GM21381 (cell line): ENCODE results near the gene PMIS2.

Experiments
- ATAC-seq: cut with Tn5 transposase; IDR thresholded peaks from one replicate; pipeline ENCODE4 v1.9.1; 2021; ENCODE audit warnings: mild to moderate bottlenecking, moderate library complexity; ENCODE audit not compliant: unreplicated experiment

Gene PMIS2

GRCh38 chr19:35556025-35556590 lies 29.9 kb upstream of the PMIS2 start:
- ATAC-seq = no peak

- no peak for ATAC-seq
These were observed 29.0 kb upstream of the PMIS2 start for GRCh38 chr19:35556846-35557538.

- ATAC-seq = no peak
These were observed 28.2 kb upstream of the PMIS2 start for GRCh38 chr19:35557539-35558399.

GRCh38 chr19:35558400-35559280 lies 27.3 kb upstream of the PMIS2 start:
- no peak for ATAC-seq

- no peak for ATAC-seq
These were observed 26.7 kb upstream of the PMIS2 start for GRCh38 chr19:35559281-35559659.

- no peak for ATAC-seq
These were observed 26.2 kb upstream of the PMIS2 start for GRCh38 chr19:35559781-35560180.

- ATAC-seq = no peak
These were observed 25.7 kb upstream of the PMIS2 start for GRCh38 chr19:35560271-35560670.

- no peak for ATAC-seq
These were observed 25.3 kb upstream of the PMIS2 start for GRCh38 chr19:35560677-35561076.

GRCh38 chr19:35561436-35561835 lies 24.5 kb upstream of the PMIS2 start:
- no peak for ATAC-seq

GRCh38 chr19:35562336-35562735 lies 23.6 kb upstream of the PMIS2 start:
- no peak for ATAC-seq

GRCh38 chr19:35562776-35563175 lies 23.2 kb upstream of the PMIS2 start:
- no peak for ATAC-seq

- no peak for ATAC-seq
These were observed 22.7 kb upstream of the PMIS2 start, which contains the start of gene ATP4A for GRCh38 chr19:35563207-35563829. ATP4A (minus strand) TSS chr19:35563658; CDS start chr19:35563629, 29 bp downstream.

GRCh38 chr19:35565016-35565856 lies 20.7 kb upstream of the PMIS2 start:
- ATAC-seq = no peak

GRCh38 chr19:35566738-35567137 lies 19.2 kb upstream of the PMIS2 start:
- no peak for ATAC-seq

- no peak for ATAC-seq
These were observed 16.6 kb upstream of the PMIS2 start for GRCh38 chr19:35569281-35569781.

- ATAC-seq = no peak
These were observed 14.5 kb upstream of the PMIS2 start for GRCh38 chr19:35571406-35571965.

- no peak for ATAC-seq
These were observed 8.1 kb upstream of the PMIS2 start for GRCh38 chr19:35577918-35578317.

GRCh38 chr19:35578707-35579106 lies 7.3 kb upstream of the PMIS2 start:
- ATAC-seq = no peak

GRCh38 chr19:35582760-35583159 lies 3.2 kb upstream of the PMIS2 start:
- no peak for ATAC-seq
